Memory B cell (primary cell): ENCODE data around the gene G0S2.

Experiments
- ATAC-seq: fragments of 150-1000 bp; cut with Tn5 transposase; 2 replicates; pipeline ENCODE4 v1.10.0; 2021; ENCODE audit warnings: low read depth, mild to moderate bottlenecking, moderate library complexity
- DNase-seq, 2 donors: peaks; one replicate each; pipeline ENCODE4 v3.0.0; 2022; ENCODE audit warnings: low spot score in 2 of 2
- H3K27ac Mint-ChIP-seq: one replicate; pipeline ENCODE4 v1.8.0; 2022; ENCODE audit warnings: mild to moderate bottlenecking, moderate library complexity, mixed read lengths
- H3K27me3 Mint-ChIP-seq: one replicate; pipeline ENCODE4 v1.8.0; 2022; ENCODE audit warnings: mixed read lengths
- H3K36me3 Mint-ChIP-seq: one replicate; pipeline ENCODE4 v1.8.0; 2022; ENCODE audit warnings: mild to moderate bottlenecking, mixed read lengths
- H3K4me1 Mint-ChIP-seq: one replicate; pipeline ENCODE4 v1.8.0; 2022; ENCODE audit warnings: mixed read lengths
- H3K4me3 Mint-ChIP-seq: one replicate; pipeline ENCODE4 v1.8.0; 2022; ENCODE audit warnings: mild to moderate bottlenecking, moderate library complexity, mixed read lengths
- H3K9me3 Mint-ChIP-seq: one replicate; pipeline ENCODE4 v1.8.0; 2022; ENCODE audit warnings: mixed read lengths

The G0S2 gene

DNA sequence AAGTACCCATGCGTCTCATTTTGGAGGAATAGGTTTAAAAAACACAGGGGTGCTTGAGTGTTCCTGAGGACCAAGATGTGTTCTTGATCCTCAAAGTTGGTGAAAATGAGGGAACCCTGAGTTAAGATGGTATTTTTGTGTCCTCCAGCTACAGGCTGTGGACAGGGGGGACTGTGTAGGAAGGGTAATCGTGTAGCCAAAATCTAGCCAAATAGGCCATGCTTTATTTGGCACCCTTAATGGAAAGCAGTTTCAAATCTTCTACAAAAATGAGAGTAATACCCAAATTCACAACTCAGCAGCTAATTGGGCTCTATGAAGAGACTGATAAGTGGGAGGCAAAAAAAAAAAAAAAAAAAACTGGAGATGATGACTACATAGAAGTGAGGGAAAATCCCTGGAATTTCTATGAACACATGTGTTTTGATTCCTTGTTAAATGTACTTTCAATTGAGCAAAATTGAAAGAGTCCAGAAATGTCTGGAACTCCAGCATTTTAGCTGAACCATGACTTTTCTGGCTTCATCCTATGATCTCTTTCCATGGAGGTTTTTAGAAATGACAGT is 29.9 kb downstream of the G0S2 start:
- no peak overlapping the region for H3K4me3 Mint-ChIP-seq
- peaks cover 4% of the 10 kb centered on the region for H3K27me3 Mint-ChIP-seq
- DNase-seq: no peak
- peaks cover 3% of the 10 kb centered on the region for H3K9me3 Mint-ChIP-seq
- H3K36me3 Mint-ChIP-seq: no peaks in the 10 kb centered on the region
- peaks cover 7% of the 10 kb centered on the region for H3K4me1 Mint-ChIP-seq
- ATAC-seq: no peak
- H3K27ac Mint-ChIP-seq: no peak overlapping the region

DNA sequence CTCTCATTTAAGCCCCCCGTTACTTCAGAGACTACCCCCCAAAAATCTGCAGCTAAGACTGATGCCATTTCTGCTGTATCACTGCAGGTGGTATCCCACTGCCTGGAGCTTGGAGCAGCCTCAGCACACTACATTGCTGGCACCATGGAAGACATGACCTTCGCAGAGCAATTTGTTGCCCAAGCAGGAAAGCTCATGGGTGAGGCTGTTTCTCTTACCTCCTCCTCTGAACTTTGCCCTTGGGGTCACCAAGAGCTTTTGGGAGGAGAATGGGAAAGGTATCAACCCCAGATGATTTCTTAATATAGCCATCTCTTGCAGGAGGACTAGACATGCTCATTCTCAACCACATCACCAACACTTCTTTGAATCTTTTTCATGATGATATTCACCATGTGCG is 31.4 kb downstream of the G0S2 start:
- DNase-seq (no peak), ATAC-seq (no peak)
- H3K4me1 Mint-ChIP-seq: peaks cover 6% of the 10 kb centered on the region
- H3K27me3 Mint-ChIP-seq: peaks cover 6% of the 10 kb centered on the region
- H3K9me3 Mint-ChIP-seq: peaks cover under 1% of the 10 kb centered on the region
- H3K4me3 Mint-ChIP-seq: no peak overlapping the region
- H3K27ac Mint-ChIP-seq: no peak overlapping the region
- H3K36me3 Mint-ChIP-seq: no peaks in the 10 kb centered on the region

DNA sequence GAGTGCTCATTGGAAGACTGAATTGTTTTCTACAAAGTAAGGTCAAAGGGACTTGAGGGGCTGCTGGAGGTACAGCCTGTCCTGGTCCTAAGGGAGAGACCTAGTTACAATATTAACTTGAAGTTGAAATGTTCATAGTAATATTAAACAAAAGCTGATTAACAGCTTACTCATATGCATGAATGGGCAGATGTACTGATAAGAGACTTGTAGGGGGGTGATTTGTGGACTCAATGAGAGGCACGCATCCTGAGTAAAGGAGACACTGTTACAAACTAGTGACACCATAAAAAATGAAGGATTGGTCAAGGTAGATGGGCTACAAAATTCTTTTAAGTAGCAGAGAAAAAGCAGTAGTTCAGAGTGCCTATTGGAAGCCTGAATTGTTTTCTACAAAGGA is 32.1 kb downstream of the G0S2 start:
- Mint-ChIP-seq H3K9me3 (no peaks in the 10 kb centered on the region), H3K4me1 (peaks cover 5% of the 10 kb centered on the region), H3K27me3 (peaks cover 5% of the 10 kb centered on the region), H3K27ac (no peak overlapping the region), H3K4me3 (no peak overlapping the region), H3K36me3 (no peaks in the 10 kb centered on the region)
- no peak for ATAC-seq
- DNase-seq: no peak

DNA sequence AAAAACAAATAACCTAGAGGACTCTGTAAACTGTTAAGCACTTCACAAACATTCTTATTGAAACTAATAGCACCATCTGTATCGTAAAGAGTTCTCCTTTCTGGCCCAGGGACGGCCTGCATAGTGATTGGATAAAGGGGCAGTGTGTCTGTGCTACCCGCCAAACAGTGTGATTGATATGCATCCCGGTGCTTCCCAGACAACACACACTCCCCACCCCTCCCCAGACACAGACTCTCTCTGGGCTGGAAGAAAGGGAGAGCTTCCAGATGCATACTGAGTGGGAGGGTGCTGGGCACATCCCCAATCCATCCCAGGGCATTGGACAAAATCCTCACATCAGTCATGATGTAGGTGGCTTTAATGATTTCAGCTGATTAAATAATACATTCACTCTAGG is 33.1 kb downstream of the G0S2 start:
- no peaks in the 10 kb centered on the region for H3K9me3 Mint-ChIP-seq
- no peak overlapping the region for H3K27ac Mint-ChIP-seq
- peaks cover 5% of the 10 kb centered on the region for H3K4me1 Mint-ChIP-seq
- H3K4me3 Mint-ChIP-seq: no peak overlapping the region
- H3K27me3 Mint-ChIP-seq: peaks cover 5% of the 10 kb centered on the region
- DNase-seq (no peak), ATAC-seq (no peak)
- no peaks in the 10 kb centered on the region for H3K36me3 Mint-ChIP-seq

DNA sequence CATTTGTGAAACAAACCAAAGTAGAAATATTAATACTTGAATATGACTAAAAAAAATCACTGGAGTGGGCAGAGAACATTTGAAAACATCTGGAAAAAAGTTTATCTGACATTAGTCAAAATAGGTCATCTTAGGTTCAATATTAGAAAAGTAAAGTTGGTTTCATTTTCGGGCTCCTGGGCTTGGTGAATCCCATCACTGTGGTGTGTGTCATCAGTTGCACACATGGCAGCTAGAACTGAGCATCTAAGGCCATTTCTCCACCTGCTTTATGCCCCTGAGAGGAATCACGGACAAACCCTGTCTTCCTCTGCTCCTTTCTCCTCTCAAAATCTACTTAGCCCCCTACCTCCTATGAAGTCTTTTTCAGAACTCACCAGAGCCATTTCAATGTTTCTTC is 34.9 kb downstream of the G0S2 start:
- DNase-seq (no peak), ATAC-seq (peak; percentile 31)
- Mint-ChIP-seq H3K4me1 (peaks cover 2% of the 10 kb centered on the region), H3K27me3 (peaks cover 5% of the 10 kb centered on the region), H3K27ac (no peak overlapping the region), H3K9me3 (no peaks in the 10 kb centered on the region), H3K4me3 (no peak overlapping the region), H3K36me3 (no peaks in the 10 kb centered on the region)

DNA sequence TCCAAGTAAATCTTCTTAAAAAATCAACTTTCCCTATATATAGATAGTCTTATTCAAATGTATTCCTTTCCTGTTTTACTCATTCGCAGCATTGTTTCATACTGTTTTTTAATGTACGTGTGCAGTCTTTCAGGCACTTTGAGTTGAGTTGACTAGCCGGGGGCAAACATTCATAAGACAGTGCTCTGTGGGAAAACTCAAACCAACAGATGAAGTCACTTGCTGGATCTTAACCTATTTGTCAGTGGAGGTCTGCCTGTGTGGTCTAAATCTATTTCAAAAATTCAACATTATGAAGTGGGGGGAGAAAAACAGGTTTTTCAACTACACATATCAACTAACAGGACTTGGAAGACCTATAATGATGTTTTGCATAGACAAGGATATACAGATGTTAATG is 35.6 kb downstream of the G0S2 start:
- Mint-ChIP-seq H3K4me3 (no peak overlapping the region), H3K4me1 (peaks cover 2% of the 10 kb centered on the region), H3K9me3 (no peaks in the 10 kb centered on the region), H3K36me3 (no peaks in the 10 kb centered on the region), H3K27ac (no peak overlapping the region), H3K27me3 (peaks cover 5% of the 10 kb centered on the region)
- ATAC-seq (no peak), DNase-seq (no peak)

DNA sequence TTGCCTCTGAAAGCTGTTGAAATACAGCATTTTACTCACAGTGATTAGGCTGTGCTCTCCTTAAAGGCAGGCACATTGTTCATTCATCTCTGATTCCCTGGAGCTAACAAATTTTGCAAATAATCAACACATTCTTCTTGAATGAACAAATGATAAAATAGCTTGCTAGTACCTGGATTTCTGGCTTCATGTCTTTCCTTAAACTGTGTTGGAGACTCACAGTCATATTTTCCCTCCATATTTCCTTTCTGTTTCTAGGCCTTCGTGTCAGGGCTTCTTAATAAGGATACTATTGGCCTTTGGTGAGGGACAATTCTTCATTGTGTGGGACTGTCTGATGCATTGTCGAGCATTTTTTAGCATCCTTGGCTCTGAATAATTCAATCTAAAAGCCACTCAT is 39.1 kb downstream of the G0S2 start:
- peaks cover 2% of the 10 kb centered on the region for H3K4me1 Mint-ChIP-seq
- H3K27me3 Mint-ChIP-seq: peaks cover 5% of the 10 kb centered on the region
- no peak overlapping the region for H3K4me3 Mint-ChIP-seq

DNA sequence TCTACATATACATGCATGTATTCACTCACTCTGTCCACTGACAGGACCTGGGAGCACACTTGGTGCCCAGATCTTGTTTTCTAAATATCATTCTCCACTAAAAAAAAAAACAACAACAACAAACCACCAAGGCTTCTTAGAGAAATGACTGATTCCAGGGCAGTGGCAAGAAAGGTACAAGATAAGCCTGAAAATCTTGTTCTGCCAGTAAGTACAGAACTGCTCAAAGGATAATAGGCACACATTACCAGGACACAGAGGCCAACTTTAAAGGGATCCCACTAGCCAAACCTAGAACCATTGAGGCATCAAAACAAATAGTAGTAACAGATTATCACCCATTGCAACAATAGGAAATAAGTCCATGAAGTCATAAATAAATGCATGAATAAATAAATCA is 40.1 kb downstream of the G0S2 start:
- Mint-ChIP-seq H3K36me3 (no peaks in the 10 kb centered on the region), H3K27ac (no peak overlapping the region), H3K4me3 (no peak overlapping the region), H3K4me1 (no peaks in the 10 kb centered on the region), H3K9me3 (peaks cover 4% of the 10 kb centered on the region), H3K27me3 (peaks cover 3% of the 10 kb centered on the region)
- ATAC-seq: no peak
- no peak for DNase-seq

More for the DNA sequence above, 39.1 kb downstream of the G0S2 start:
- no peak for DNase-seq
- ATAC-seq: no peak
- no peak overlapping the region for H3K27ac Mint-ChIP-seq
- peaks cover 3% of the 10 kb centered on the region for H3K9me3 Mint-ChIP-seq
- no peaks in the 10 kb centered on the region for H3K36me3 Mint-ChIP-seq

DNA sequence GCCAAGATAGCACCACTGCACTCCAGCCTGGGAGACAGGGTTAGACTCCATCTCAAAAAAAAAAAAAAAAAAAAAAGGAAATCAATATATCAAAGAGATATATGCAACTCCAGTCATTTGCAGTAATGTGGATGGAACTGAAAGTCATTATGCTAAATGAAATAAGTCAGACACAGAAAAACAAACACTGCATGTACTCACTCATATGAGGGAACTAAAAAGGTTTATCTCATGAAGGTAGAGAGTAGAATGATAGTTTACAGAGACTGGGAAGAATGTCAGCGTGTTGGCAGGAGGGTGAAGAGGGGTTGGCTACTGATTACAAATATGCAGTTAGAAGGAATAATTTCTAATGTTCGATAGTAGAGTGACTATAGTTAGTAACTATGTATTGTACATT is 42.6 kb downstream of the G0S2 start:
- Mint-ChIP-seq H3K27ac (no peak overlapping the region), H3K27me3 (no peaks in the 10 kb centered on the region), H3K9me3 (peaks cover 4% of the 10 kb centered on the region), H3K4me1 (no peaks in the 10 kb centered on the region), H3K36me3 (no peaks in the 10 kb centered on the region), H3K4me3 (no peak overlapping the region)
- ATAC-seq (no peak), DNase-seq (no peak)

DNA sequence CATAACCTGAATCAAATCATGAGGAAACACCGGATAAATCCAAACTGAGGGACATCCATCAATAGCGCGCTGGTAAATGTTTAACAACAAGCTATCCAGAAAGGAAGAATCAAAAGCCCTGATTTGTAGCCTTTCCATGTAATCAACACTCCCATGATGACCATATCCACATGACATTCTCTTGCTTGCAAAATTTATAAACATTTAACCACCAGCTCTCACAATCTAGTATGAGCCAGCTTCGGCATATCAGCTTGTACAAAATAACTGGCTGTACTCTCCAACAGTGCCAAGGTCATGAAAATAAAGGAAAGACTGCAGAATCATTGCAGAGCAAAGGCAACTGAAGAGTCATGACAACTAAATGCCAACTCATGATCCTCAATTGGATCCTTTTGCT is 45.1 kb downstream of the G0S2 start:
- DNase-seq (no peak), ATAC-seq (no peak)
- peaks cover 4% of the 10 kb centered on the region for H3K9me3 Mint-ChIP-seq
- H3K27me3 Mint-ChIP-seq: no peaks in the 10 kb centered on the region
- H3K4me3 Mint-ChIP-seq: no peak overlapping the region
- H3K36me3 Mint-ChIP-seq: no peaks in the 10 kb centered on the region
- no peak overlapping the region for H3K27ac Mint-ChIP-seq
- no peaks in the 10 kb centered on the region for H3K4me1 Mint-ChIP-seq

DNA sequence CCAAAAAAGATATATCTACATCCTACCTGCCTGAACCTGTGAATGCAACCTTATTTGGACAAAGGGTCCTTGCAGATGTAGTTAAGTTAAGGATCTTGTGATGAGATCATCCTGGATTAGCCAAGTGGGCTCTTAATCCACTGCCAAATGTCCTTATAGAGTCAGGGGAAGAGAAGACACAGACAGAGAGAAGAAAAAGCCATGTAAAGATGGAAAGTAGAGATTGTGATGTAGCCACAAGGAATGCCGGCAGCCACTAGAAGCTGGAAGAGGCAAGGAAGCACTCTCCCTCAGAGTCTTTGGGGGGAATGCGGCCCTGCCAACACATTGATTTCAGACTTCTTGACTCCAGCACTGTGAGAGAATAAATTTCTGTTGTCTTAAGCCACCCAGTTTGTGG is 45.6 kb downstream of the G0S2 start:
- H3K27me3 Mint-ChIP-seq: no peaks in the 10 kb centered on the region
- ATAC-seq (no peak), DNase-seq (no peak)
- no peak overlapping the region for H3K4me3 Mint-ChIP-seq
- no peaks in the 10 kb centered on the region for H3K36me3 Mint-ChIP-seq
- H3K9me3 Mint-ChIP-seq: peaks cover 4% of the 10 kb centered on the region
- H3K4me1 Mint-ChIP-seq: no peaks in the 10 kb centered on the region
- no peak overlapping the region for H3K27ac Mint-ChIP-seq

DNA sequence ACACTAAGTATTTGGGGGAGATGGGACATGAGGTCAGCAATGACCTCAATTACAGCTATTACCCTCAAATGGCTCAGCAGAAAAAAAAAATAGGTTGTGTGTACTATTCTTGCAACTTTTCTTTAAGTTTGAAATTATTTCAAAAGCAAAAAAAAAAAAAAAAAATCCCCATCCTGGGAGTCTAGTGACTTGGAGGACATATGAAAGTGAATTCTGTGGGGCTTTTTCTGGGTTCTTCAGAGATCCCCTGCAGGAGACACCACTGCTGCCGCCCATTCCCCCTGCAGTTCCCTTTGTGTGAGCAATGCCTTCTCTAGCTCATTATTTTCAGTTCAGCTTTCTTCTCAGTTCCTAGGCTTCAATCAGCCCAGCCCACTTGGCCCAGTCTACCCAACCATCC is 46.1 kb downstream of the G0S2 start:
- Mint-ChIP-seq H3K27me3 (no peaks in the 10 kb centered on the region), H3K9me3 (peaks cover 4% of the 10 kb centered on the region), H3K4me3 (no peak overlapping the region), H3K4me1 (no peaks in the 10 kb centered on the region), H3K36me3 (no peaks in the 10 kb centered on the region), H3K27ac (no peak overlapping the region)
- ATAC-seq (no peak), DNase-seq (no peak)

DNA sequence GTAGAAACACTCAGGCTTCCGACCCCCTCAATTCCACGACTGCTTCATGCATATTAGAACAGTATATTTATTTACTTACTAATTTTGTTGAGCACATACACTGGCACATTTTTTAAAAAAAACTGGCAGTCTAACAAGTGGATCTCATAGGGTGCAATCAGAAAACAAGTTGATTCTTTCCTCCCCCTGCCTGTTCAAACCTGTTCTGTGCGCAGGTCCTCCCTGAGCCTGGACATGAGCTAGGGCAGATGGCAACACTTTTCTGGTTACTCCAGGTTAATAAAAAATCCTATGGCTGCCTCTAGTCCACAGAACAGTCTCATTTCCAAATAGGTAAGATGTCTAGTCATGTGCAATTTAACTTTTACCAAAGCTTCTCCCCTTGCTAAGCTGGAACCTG is 48.1 kb downstream of the G0S2 start:
- no peak for ATAC-seq
- Mint-ChIP-seq H3K36me3 (no peaks in the 10 kb centered on the region), H3K27ac (no peak overlapping the region)

DNA sequence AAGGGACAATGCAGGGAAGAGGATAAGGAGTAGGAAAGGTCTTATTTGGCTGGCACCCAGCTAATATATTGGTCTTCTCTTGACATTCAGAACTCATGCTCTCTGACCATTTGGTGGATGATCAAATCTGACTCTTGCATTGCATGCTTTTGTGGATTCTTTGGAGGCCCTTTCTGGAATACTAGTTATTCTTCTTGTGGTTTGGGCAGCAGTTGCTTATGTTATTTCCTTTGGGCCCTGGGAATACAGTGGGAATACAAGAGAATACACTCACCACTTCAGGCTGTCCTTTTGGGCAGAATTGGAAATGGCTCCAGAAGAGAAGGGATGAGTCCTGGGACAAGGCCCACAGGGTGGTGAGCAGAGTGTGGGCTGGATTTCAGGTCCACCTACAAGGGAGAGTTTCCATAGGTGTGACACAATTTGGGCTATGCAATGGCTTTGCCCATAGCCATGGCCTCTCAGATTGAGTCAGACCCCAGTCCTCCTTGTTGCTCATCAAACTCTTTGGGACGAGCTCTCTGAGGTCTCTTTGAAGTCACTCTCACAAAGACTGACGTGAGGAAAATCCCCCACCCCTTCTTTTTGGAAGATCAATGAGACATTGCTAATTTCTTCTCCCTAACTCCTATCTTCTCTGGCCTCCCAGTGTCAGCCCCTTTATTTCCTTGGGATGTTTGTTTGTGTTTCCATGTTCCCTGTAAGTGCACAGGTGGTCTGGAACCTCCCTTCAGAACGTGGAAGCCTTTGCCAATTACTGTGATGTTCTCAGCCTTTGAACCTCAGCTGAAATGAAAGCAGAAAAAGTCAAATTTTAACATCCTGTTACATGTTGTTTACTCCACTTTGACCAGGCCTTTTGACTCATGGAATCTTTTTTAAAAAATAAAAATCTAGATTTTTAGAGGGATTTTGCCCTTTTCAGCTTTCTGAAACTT is 48.8 kb downstream of the G0S2 start:
- DNase-seq (no peak), ATAC-seq (no peak)
- Mint-ChIP-seq H3K27ac (no peak overlapping the region), H3K27me3 (no peaks in the 10 kb centered on the region), H3K4me1 (peaks cover 2% of the 10 kb centered on the region), H3K9me3 (peaks cover 4% of the 10 kb centered on the region), H3K36me3 (no peaks in the 10 kb centered on the region), H3K4me3 (no peak overlapping the region)

More for the DNA sequence above, 48.1 kb downstream of the G0S2 start:
- peaks cover 2% of the 10 kb centered on the region for H3K4me1 Mint-ChIP-seq
- H3K27me3 Mint-ChIP-seq: no peaks in the 10 kb centered on the region
- H3K9me3 Mint-ChIP-seq: peaks cover 4% of the 10 kb centered on the region
- no peak for DNase-seq
- H3K4me3 Mint-ChIP-seq: no peak overlapping the region
